ENCODE results near the gene PIP4K2A. TPM values are rescaled to one million over a fixed set of nuclear protein-coding genes. Genes with fewer than 3 reads are reported as not detected.

The PIP4K2A gene
- total RNA-seq, 1 donor = 43.6 TPM

DNA sequence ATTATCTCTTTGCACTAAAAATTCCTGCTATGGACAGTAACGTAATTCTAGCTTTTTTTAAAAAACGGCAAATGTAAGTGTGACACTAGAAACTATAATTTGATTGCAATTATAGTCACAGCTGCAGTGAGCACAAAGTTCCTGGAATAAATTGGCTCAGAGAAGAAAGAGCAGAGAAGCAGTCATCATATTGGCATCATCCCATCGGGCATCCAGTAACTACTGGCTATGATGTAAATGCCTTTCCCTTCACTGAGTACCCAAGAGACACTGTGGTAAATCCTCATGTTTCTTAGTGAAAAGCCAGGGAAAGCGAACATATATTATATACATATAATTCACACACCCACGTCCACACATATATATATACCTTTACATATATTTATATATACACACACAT lies 43.6 kb downstream of the PIP4K2A start:
- DNase-seq (ENCODE audit: low read depth in 2 of 3, low spot score in 2 of 3) = no peak

DNA sequence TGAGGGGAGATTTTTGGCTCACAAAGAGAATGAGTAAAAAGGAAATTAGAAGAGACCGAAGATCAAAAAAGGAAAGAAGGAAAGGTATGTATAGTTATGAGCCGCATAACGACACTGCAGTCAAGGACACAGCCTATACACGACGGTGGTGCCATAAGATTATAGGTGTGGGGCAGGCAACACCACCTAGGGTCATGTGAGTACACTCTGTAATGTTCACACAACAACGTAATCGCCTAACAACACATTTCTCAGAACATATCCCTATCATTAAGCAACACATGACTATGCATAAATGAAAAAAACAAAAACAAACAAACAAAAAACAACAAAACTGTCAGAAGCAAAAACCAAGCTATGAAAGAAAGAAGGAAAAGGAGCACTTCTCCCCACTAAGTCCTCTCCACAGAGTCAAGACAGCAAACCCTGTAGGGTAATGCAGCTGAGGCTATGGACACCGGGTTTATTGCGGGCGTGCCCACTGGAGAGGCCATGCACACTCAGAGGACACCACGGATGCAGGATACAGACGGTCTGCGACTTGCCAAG lies 45.1 kb downstream of the PIP4K2A start:
- DNase-seq (ENCODE audit: low read depth in 2 of 3, low spot score in 2 of 3) = no peak

DNA sequence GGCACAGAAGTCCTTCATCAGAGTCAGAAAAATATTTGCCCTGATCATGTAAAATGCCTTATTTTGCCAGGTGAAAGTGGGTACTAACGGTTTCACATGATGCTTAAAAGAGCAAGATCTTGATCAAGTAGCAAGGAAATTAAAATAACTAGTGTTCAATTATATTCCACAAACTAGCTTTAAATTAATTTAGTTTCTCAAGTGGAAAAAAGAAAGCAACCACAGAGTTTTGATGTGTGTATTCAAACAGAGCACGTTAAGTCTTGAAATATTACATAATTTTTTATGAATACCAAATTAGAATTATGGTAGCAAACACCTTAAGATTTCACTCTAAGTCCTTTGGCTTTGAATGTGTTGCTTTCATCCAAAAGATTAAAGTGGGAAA lies 47.3 kb downstream of the PIP4K2A start:
- DNase-seq (ENCODE audit: low read depth in 2 of 3, low spot score in 2 of 3) = no peak

DNA sequence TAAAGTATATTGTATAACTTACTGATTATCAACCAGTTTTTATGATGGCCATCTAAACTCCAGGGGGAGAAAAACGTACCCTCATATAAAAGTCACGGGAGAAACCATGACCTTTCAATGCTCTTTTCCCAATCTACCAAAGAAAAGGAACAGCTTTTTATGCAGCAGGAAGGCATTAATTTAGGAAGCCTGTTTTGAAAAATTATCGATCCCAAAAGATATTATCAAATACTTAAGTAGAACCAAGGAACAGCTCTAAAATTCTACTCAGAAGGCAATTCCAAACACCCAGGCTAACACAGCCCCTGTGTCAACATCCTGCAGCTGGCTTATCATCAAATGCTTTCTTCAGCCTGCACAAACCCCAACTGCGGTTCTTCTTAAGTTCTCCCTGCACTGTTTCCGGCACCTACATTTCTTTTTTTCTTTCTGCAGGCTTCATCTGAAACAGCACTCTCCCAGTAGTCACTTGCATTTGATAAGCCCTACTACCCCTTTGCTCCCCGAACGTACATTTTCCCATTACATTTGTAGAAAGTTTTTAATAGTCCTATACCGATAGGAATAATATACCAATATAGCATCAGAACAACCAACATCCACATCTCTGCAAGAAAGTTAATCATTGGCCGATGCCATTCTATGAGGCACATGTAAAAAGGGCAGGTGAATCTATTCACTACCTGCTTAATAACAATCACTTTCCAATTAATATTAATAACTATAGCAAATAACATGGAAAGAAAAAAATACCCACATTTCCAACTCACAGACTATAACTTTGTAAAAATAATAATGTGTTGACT lies 47.9 kb downstream of the PIP4K2A start:
- peak; percentile 46 to 85 (median 73) for DNase-seq (ENCODE audit: low read depth in 2 of 3, low spot score in 2 of 3)

DNA sequence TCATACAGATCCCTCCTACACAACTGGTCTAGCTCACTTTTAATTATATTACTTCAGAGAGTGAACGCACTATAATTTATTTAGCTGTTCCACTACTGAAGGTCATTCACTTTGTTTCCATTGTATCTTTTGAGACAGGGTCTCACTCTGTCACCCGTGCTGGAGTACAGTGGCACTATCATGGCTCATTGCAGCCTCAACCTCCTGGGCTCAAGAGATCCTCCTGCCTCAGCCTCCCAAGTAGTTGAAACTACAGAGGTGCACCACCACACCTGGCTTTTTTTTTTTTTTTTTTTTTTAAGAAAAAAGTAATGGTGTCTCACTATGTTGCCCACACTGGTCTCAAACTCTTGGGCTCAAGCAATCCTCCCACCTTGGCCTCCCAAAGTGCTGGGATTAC lies 49.0 kb downstream of the PIP4K2A start:
- no peak for DNase-seq (ENCODE audit: low read depth in 2 of 3, low spot score in 2 of 3)

DNA sequence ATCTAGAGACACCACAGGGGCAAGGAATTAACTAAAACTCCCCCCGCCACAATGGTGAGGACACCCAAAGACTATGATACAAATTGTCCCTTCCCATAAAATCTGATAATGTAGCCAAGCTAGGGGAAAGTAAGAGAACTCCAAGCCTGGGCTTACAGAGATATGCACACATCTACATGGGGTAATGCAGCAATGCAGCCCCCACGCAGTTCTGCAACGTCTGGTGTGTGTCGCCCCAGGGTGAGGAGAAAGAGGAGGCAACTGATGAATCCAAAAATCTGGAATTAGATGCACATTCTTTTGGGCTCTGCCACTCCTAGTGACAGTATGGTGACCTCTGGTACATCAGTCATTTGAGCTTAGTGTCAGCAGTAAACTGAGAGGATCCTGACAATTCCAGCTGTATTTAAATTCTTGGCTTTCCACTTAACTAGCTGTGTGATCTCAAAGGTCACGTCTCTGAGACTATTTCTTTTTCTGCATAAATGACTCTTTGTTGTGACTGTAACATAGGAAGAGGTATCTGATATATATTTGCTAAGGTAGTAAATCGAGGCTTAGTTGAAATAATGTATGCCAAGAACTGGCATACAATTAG lies 51.5 kb downstream of the PIP4K2A start:
- no peak for DNase-seq (ENCODE audit: low read depth in 2 of 3, low spot score in 2 of 3)

DNA sequence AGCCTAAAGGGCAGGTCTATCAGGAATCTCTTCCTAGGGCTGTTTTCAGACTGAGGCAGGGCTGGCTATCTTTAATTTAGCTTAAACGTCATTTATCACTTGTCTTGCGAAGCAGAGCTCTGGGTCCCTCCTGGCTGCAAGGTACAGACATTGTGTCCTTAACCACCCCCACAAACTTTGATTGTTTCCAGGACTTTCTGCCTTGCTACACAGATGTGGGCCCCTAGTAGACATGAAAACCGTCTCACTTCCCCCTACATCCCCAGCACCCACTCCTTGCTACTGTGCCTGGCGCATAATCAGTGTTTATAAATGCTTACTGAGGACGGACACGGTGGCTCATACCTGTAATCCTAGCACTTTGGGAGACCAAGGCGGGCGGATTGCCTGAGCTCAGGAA lies 54.5 kb downstream of the PIP4K2A start:
- no peak for DNase-seq (ENCODE audit: low read depth in 2 of 3, low spot score in 2 of 3)

DNA sequence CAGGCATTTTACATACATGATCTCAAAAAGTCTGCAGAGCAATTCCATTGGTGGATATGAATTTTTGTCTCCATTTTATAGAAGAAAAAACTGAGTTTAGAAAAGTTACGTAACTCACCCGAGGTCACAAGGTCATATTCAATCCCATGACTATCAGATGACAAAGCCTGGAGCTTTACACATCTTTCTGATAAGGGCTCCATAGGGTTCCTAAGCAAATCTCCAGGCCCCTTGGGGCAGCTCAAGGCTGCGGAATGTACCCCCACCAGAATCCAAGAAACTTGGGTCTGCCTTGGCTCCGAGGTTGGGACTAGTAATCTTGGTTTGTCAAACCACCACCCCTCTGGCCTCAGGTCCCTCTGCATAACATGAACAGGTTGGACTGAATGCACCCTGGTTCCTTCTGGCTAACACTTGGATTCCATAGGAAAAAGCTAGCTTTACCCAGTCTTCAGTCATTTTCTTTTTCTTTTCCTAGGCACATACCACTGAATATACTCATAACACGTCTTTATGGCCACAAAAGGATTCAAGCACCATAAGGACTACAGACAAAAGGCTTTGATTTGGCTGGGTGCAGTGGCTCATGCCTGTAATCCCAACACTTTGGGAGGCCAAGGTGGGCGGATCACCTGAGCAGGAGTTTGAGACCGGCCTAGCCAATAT lies 55.5 kb downstream of the PIP4K2A start:
- no peak for DNase-seq (ENCODE audit: low read depth in 2 of 3, low spot score in 2 of 3)

DNA sequence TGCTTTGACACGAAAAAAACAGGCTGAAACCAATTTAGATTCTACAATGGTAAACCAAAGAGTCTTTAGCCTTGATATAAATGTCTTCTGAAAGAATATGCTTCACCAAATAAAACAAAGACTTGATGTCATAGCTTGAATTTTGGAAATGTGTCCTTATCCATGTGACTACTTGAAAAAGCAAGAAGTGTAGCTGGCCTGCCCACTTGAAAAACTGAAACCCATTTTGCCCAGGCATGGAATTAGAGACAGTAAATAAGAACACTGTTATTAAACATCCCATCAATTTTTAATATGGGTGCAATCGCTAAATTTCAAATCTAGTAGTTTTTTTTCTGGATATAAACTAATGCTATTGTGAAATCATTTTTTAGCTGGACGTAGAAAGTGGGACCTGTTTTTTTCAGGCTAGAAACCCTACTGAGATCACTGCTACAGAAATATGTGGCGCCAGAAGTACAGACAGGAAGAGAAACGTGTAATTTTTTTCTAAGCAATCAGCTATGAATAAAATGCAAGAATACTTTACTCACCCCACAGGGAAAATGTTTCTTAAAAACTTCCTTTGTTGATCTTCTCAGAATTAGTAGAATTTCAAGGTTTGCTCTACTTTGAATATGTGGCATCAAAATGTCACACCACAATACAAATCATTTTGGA lies 56.7 kb downstream of the PIP4K2A start:
- no peak for DNase-seq (ENCODE audit: low read depth in 2 of 3, low spot score in 2 of 3)

DNA sequence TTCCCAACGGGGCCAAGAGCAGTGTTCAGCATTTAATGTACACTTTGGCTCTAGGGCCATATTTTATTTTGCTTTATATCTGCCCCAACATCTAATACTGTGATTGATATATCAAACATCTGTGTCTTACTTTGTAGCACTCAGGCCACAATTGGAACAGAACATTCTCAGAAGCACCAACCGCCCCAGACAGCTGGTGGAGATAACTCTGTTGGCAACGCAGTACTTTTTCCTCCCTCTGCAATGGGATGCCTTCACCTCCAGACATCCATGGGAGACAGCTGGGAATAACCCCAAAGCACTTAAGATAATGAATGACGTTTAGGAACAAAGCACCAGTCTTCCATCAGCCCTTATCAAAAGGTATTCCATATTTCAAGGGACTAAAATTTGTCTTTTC lies 57.4 kb downstream of the PIP4K2A start:
- no peak for DNase-seq (ENCODE audit: low read depth in 2 of 3, low spot score in 2 of 3)

DNA sequence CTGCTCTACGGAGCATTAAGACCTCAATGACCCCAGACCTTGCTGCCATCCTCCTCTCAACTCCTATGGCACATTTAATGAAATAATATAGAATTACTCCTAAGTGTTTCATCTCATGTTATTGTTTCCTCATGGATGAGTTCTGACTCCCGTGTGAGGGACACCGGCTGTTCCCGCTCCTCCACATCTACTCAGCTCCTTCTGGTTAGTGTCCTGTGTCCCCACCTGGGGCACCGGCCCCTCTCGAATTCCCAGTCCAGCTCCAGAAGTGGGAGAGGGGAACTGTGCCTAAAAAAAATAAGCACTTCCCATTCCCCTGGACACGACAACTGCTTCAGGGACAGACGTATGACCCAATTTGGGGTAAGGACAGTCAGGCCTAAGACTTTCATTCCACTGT lies 58.3 kb downstream of the PIP4K2A start:
- DNase-seq (ENCODE audit: low read depth in 2 of 3, low spot score in 2 of 3) = no peak

DNA sequence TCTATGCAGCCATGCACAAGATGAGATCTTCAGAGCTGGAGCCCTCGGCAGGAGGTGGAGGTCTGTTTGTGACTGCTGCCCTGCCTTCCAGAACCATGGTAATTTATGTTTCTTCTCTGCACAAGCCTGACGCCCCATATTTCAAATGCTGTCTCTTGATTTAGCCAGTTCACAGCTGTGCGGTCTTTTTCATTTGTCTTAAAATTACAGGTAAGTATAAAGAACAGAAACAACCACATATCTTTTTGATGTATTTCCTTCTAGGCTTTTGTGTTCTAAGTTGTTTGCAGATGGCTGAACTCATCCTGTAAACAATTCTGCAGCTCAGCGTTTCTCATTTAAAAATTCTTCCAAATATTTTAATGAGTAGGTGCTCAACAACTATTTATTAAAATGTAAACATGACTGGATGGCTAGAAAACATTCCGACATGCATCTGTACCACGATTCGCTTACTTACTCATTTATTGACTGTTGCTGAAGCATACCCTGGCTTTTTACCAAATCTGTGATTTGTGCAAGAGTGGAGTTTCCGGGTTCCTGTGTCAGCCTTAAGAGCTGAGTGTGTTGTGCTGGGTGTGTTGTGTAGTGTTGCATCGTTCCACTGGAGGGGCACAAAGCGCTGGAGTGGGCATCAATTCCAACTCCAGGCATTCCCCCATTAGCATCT lies 58.9 kb downstream of the PIP4K2A start:
- peak in 1 of 3 donors; percentile 35 for DNase-seq (ENCODE audit: low read depth in 2 of 3, low spot score in 2 of 3)

DNA sequence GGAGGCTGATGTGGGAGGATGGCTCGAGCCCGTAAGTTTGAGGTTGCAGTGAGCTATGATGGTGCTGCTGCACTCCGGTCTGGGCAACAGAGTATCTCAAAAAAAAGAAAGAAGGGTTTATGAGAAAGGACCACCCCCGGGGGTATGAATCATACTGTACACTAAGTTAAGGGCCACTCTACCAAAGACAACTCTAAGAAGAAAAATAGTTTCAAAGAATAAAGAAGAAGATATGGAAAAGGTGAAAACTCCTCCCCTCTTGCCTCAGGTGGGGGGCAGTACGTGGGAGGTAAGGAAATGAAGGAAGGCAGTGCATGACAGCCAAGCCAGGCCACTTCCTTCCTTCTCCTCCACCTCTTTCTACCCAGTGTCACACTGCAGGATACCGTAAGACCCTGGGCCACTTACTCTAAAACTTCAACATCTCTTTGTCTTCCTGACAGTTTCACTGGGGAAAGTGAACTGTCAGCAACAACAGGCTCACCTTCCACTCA lies 61.3 kb downstream of the PIP4K2A start:
- no peak for DNase-seq (ENCODE audit: low read depth in 2 of 3, low spot score in 2 of 3)

DNA sequence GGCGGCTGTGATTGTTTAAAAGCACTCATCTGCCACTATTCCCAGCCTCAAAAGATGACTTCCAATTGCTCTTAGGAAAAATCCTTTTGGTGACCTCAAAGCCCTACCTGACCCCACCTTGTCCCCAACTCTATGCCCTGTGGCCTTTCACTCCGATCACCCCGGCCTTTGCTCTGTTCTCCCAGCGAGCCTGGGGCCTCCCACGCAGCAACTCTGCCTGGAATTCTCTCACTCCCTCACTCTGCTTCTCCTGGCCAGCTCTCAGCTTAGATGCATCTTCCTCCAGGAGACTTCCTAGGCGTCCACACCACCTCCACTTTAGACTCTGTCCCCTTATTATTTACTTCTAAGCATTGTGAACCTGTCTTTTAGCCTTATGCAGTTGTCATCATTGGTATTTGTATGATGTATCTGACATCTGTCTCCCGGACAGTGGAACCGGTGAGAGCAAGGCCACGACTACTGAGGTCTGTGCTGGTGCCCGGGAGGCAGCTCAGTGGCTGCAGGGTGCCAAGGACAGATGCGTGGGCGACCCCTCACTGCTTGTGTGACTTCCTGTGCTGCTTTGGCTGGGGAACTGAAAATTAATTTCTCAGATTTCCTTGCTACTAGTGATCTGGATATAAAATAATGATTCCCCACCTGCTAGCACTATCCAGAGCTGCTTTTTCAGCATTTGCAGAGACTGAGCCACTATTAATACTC lies 63.0 kb downstream of the PIP4K2A start:
- DNase-seq (ENCODE audit: low read depth in 2 of 3, low spot score in 2 of 3) = no peak

DNA sequence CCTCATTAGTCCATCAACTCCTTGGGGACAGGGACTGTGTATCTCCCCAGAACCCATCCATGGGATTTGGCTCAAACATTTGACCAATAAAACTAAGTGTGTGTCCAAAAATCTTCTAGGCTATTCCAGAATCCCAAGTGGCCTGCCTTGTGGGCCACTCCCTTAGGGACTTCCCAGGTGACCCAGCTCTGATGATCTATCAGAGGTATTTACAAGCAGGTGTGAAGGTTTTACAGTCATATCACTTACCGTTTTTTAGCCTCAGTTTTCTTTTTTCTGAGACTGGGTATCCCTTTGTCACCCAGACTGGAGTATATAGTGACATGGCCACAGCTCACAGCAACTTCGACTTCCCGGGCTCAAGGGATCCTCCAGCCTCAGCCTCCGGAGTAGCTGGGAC lies 64.4 kb downstream of the PIP4K2A start:
- no peak for DNase-seq (ENCODE audit: low read depth in 2 of 3, low spot score in 2 of 3)

DNA sequence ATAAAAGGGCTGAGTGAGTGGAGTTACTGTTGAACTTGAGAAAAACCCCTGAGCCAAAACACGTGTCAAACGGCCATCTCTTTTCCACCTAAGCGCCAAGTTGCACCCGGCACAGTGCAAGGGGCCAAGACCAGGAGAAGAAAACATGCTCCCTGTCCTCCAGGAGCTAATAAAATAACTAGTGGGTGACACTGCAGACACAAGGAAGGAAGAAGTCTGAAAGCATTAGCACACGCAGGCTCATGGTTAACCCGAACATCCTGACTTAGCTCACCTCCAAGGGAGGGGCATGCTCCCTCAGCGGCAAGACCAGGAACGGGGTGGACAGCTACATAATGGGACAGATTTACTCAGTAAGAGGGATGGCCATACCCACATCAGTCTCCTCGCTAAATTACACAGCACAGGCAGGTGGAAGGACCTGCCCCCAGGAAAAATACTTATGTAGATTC lies 65.0 kb downstream of the PIP4K2A start:
- DNase-seq (ENCODE audit: low read depth in 2 of 3, low spot score in 2 of 3) = no peak

DNA sequence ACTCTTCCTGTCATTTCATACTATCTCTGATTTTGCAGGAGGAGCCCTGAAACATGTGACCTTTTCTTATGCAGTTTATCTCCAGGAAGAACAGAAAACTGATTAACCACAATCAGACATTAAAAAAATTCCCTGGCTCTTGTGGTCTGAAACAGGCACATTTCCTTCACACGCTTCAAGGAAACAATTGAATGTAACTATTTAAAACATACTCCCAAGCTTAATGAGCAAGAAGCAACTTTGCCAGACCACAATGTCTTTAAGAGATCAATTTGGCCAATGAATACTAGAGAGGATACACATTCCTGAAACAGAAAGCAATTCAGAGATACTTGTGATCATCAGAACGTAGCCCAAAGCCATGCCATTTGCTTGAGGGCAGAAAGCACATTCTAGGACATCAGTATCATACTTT lies 65.8 kb downstream of the PIP4K2A start:
- DNase-seq (ENCODE audit: low read depth in 2 of 3, low spot score in 2 of 3) = no peak

DNA sequence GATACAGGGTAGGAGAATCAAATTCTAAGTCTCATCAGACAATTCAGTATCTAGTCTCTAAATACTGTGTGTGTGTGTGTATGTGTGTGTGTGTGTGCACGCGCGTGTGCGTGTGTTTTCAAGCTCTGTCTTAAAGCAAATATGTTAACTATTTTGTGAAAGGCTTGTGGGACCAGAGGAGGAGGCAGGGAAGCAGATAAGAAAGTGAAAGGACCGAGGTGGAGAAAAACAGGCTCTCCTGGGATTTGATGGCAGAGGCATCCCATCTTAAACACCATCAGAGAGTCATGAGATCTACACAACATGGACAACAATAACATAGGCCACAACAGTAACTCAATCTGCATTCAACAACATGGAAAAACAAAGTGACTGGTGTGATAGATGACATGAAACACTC lies 67.1 kb downstream of the PIP4K2A start:
- DNase-seq (ENCODE audit: low read depth in 2 of 3, low spot score in 2 of 3) = no peak

DNA sequence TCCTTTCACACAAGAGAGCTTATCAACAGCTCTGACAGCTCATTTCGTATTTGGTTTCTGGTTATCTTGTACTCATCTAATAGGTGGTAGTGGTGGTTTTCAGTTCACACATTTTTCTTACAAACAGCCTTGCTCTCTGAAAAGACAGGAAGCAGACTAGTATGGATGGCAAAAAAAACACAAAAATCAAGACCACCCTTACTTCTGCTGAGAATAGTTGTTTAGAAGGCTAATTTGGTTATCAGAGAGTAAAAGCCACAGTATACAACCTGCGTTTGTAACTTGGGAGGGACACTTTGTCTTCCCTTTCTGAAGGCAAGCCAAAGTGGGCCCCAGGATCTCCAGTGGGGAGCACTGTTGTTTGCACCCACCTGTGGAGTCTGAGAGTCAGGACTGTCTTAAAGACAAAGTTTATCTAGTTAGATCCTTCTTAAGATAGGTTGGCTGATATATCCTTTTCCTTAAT lies 68.0 kb downstream of the PIP4K2A start:
- DNase-seq (ENCODE audit: low read depth in 2 of 3, low spot score in 2 of 3) = peak in 1 of 3 donors; percentile 73

DNA sequence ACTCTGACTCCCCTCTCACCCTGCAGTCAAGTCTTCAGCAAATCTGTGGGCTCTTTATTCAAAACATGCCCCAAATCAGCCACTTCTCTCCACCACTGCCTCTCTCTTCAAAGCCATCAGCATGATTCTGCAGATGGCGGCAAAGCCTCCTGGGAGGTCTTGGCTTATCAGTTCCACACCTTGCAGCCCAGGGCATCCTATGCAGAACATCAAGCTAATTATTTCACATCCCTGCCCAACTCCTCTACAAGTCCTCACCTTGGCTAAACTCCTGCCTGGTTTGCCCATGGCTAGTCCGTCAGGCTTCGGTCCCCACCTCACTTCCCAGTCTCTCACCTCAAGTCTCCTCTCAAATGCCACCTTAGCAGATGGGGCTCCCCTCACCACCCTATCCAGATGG lies 70.2 kb downstream of the PIP4K2A start:
- no peak for DNase-seq (ENCODE audit: low read depth in 2 of 3, low spot score in 2 of 3)
